H1 (cell line): ENCODE data around the gene MMP24OS. TPM values are rescaled to one million over a fixed set of nuclear protein-coding genes. Genes with fewer than 3 reads are reported as not detected.

ENCODE experiments used
- ASH2L ChIP-seq: fragments of 200-600, 300-600 bp; sonication (generic); IDR thresholded peaks from one replicate; pipeline ENCODE4 v1.7.1; 2017; ENCODE audit warnings: low read length
- ATF3 ChIP-seq: IDR thresholded peaks from 2 replicates; pipeline ENCODE4 v1.6.1; 2011; ENCODE audit warnings: low read depth, mild to moderate bottlenecking, low read length; ENCODE audit not compliant: insufficient read depth
- CTCF ChIP-seq, 3 experiments: IDR thresholded peaks; 1 replicate in 2 of 3; 2 replicates in 1 of 3; pipeline versions ENCODE4 v1.5.1 to v1.6.1; 2011; ENCODE audit warnings: low read length in 3 of 3, mild to moderate bottlenecking in 3 of 3, inconsistent platforms in 2 of 3, low read depth in 1 of 3, moderate library complexity in 1 of 3; ENCODE audit not compliant: insufficient read depth in 1 of 3; ENCODE audit errors: control extremely low read depth in 1 of 3
- E2F6 ChIP-seq: IDR thresholded peaks from 2 replicates; pipeline ENCODE4 v1.6.1; 2012; ENCODE audit warnings: inconsistent platforms
- MAX ChIP-seq: IDR thresholded peaks from 2 replicates; pipeline ENCODE4 v1.6.1; 2012; ENCODE audit warnings: inconsistent platforms
- POLR2AphosphoS5 ChIP-seq: IDR thresholded peaks from 2 replicates; pipeline ENCODE4 v1.6.1; 2011; ENCODE audit warnings: low read depth, low read length
- RAD21 ChIP-seq, 2 experiments: IDR thresholded peaks in 1 of 2; conservative IDR thresholded peaks in 1 of 2; 2 replicates each; pipeline ENCODE4 v1.6.1; 2011; ENCODE audit warnings: low read depth in 2 of 2, low read length in 2 of 2, improper control_type of control experiment in 1 of 2, inconsistent platforms in 1 of 2, mild to moderate bottlenecking in 1 of 2, moderate library complexity in 1 of 2
- SP2 ChIP-seq: IDR thresholded peaks from 2 replicates; pipeline ENCODE4 v1.6.1; 2012; ENCODE audit warnings: mild to moderate bottlenecking, low read length, inconsistent platforms
- TBP ChIP-seq: IDR thresholded peaks from 2 replicates; pipeline ENCODE4 v1.6.1; 2011; ENCODE audit warnings: low read depth, low read length, improper control_type of control experiment
- USF2 ChIP-seq: IDR thresholded peaks from 2 replicates; pipeline ENCODE4 v1.6.1; 2011; ENCODE audit warnings: low read length, improper control_type of control experiment
- YY1 ChIP-seq: IDR thresholded peaks from 2 replicates; pipeline ENCODE4 v1.6.1; 2011; ENCODE audit warnings: low read depth, mild to moderate bottlenecking, low read length
- polyA plus RNA-seq, 7 experiments: library from polyadenylated mRNA; depleted of rRNA in 3 of 7; stranded (reverse) in 5 of 7; unstranded in 2 of 7; fragments of >200 nt in 5 of 7; fragments of 200-250 nt in 2 of 7; gene quantifications; 1 replicate in 5 of 7; 2 replicates in 1 of 7; 4 replicates in 1 of 7; pipeline versions ENCODE4 v1.2.1 to v1.2.3, GENCODE V29; 2011 to 2013; ENCODE audit warnings: missing spikeins in 2 of 7, mixed read lengths in 2 of 7
- total RNA-seq: library from RNA; stranded (reverse); fragmentation: NEBNext Ultra II Directional; extraction: Animal tissue kit (Norgen Biotek cat#: 25700); gene quantifications from 2 replicates; pipeline ENCODE4 v1.2.1, GENCODE V29; 2021

MMP24OS gene
- total and polyA plus RNA-seq, 2 of the 8 experiments (the other 6 are each of a cell fraction or from before 2014, with no cell fraction given), result 19.0 to 21.3 TPM

GRCh38 chr20:35269055-35269781 is 8.7 kb downstream of the MMP24OS start (continued):
- TF ChIP-seq RAD21 (IDR thresholded peaks at IDR 0.05 in 1 of 2, conservative IDR thresholded peaks at IDR 0.05 in 1 of 2; ENCODE audit: low read depth in 2 of 2, low read length in 2 of 2) (peak; percentile 97), USF2 (no peak), POLR2AphosphoS5 (peak; percentile 49; the same call in 1 of the 2 replicates), ASH2L (no peak), YY1 (peak; percentile 37; the same call in 1 of the 2 replicates), CTCF (IDR thresholded peaks at IDR 0.05; ENCODE audit: control extremely low read depth in 1 of 3, insufficient read depth in 1 of 3, low read depth in 1 of 3, low read length in 3 of 3) (peak; percentile 87 to 99 (median 96)), MAX (peak; percentile 54), ATF3 (no peak), TBP (no peak), E2F6 (peak; percentile 28; the same call in 1 of the 2 replicates), SP2 (no peak)
